Measurements from ENCODE around the gene SH3PXD2A. TPM values are rescaled to one million over a fixed set of nuclear protein-coding genes. Genes with fewer than 3 reads are reported as not detected.

SH3PXD2A gene
- total and polyA plus RNA-seq, 9 of the 15 experiments (the other 6 are each of a cell fraction or from before 2014, with no cell fraction given): 0.41 to 9.3 (median 2.5) TPM

DNA sequence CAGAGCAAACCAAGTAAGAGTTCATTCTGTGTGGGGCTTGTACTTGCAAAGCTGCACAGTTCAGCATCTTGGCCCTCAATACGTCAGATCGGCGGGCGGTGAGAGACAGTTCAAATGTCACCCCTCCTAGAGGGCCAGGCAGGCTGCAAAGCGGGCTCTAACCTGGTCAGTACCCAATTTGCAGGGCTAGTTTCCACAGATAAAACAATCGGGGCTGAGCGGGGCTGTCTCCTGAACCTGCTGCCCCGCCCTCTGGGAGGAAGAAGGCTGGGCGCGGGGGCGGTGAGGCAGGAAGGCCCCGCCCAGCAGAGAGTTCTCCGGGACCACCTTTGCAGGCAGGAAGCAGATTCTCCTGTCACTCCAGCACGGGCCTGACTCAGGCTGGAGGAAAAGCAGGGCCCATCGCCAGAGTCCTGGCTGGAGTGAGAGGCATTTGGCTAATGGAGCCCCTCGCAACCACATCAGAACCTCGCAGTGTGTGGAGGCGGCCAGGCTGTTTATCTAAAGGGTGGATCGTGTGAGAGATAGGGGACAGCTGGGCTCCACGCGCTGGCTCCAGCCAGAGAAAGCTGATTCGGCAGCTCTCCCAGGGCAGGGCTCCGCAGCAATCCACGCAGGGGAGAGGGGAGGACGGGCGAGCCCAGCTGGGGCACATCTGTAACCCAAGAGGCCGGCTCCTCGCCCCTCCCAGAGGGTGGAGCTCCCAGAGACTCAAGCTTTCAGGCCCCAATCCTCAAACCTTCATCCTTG is 83.1 kb downstream of the SH3PXD2A start (continued):
- no peak for TF ChIP-seq ZNF764 (CRISPR knock-in tag; IDR thresholded peaks at IDR 0.05; ENCODE audit: low read depth)
- no peak for TF ChIP-seq ZC3H8 (IDR thresholded peaks at IDR 0.05)
- TF ChIP-seq NFATC3 (IDR thresholded peaks at IDR 0.05): no peak
- no peak for TF ChIP-seq SIX5 (IDR thresholded peaks at IDR 0.05; ENCODE audit: borderline replicate concordance in 1 of 2, insufficient read depth in 1 of 2, low read depth in 1 of 2, low read length in 2 of 2)
- TF ChIP-seq MTA2 (IDR thresholded peaks at IDR 0.05; ENCODE audit: low read depth): 0 out of 2 replicates have a peak, but pooled peaks have one; percentile 32
- TF ChIP-seq PHF21A (IDR thresholded peaks at IDR 0.05; ENCODE audit: borderline replicate concordance, low read depth): no peak
- TF ChIP-seq TBL1XR1 (IDR thresholded peaks at IDR 0.05; ENCODE audit: low read length in 2 of 2): 0 out of 4 replicates have a peak, but pooled peaks of 1 of the 2 experiments have one; percentile 26
- TF ChIP-seq ZNF561 (CRISPR knock-in tag; conservative IDR thresholded peaks at IDR 0.05): no peak
- no peak for TF ChIP-seq POLR2H (tag; IDR thresholded peaks at IDR 0.05; ENCODE audit: low read depth)
- TF ChIP-seq PURB (CRISPR knock-in tag; IDR thresholded peaks at IDR 0.05; ENCODE audit: low read depth): no peak
- peak; percentile 33; the same call in 1 of the 2 replicates for TF ChIP-seq SMARCA4 (IDR thresholded peaks at IDR 0.05)
- no peak for TF ChIP-seq ZNF282 (CRISPR knock-in tag; IDR thresholded peaks at IDR 0.05)
- TF ChIP-seq, protein P1, sequence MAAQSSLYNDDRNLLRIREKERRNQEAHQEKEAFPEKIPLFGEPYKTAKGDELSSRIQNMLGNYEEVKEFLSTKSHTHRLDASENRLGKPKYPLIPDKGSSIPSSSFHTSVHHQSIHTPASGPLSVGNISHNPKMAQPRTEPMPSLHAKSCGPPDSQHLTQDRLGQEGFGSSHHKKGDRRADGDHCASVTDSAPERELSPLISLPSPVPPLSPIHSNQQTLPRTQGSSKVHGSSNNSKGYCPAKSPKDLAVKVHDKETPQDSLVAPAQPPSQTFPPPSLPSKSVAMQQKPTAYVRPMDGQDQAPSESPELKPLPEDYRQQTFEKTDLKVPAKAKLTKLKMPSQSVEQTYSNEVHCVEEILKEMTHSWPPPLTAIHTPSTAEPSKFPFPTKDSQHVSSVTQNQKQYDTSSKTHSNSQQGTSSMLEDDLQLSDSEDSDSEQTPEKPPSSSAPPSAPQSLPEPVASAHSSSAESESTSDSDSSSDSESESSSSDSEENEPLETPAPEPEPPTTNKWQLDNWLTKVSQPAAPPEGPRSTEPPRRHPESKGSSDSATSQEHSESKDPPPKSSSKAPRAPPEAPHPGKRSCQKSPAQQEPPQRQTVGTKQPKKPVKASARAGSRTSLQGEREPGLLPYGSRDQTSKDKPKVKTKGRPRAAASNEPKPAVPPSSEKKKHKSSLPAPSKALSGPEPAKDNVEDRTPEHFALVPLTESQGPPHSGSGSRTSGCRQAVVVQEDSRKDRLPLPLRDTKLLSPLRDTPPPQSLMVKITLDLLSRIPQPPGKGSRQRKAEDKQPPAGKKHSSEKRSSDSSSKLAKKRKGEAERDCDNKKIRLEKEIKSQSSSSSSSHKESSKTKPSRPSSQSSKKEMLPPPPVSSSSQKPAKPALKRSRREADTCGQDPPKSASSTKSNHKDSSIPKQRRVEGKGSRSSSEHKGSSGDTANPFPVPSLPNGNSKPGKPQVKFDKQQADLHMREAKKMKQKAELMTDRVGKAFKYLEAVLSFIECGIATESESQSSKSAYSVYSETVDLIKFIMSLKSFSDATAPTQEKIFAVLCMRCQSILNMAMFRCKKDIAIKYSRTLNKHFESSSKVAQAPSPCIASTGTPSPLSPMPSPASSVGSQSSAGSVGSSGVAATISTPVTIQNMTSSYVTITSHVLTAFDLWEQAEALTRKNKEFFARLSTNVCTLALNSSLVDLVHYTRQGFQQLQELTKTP (IDR thresholded peaks at IDR 0.05; ENCODE audit: low read depth in 1 of 2, partially characterized antibody in 2 of 2): no peak
- TF ChIP-seq NFYB (IDR thresholded peaks at IDR 0.05; ENCODE audit: extremely low read depth, insufficient read length): no peak
- no peak for TF ChIP-seq ZNF589 (CRISPR knock-in tag; IDR thresholded peaks at IDR 0.05; ENCODE audit: low read depth)
- TF ChIP-seq FOS (IDR thresholded peaks at IDR 0.05; ENCODE audit: extremely low read depth, insufficient read length): no peak
- no peak for TF ChIP-seq CBFB (CRISPR knock-in tag; IDR thresholded peaks at IDR 0.05)
- no peak for TF ChIP-seq HDAC6 (IDR thresholded peaks at IDR 0.05; ENCODE audit: low read depth, low read length)
- no peak for TF ChIP-seq MXI1 (IDR thresholded peaks at IDR 0.05; ENCODE audit: low read depth, low read length)
- TF ChIP-seq HOMEZ (CRISPR knock-in tag; IDR thresholded peaks at IDR 0.05): no peak
- no peak for TF ChIP-seq POU5F1 (IDR thresholded peaks at IDR 0.05; ENCODE audit: borderline replicate concordance, low read depth, low read length, partially characterized antibody)

Measured in K562 (cell line).